ENCODE data around the gene RPUSD1.
"Not testable (repeated sequence)": the region's sequence is repeated elsewhere in the genome, so short reads cannot be mapped to it uniquely, and the experiment has no call there.

RPUSD1 gene

GRCh38 chr16:787978-788398, at the start of gene RPUSD1:
TSS of gene RPUSD1 (minus strand) at chr16:788381. CDS start at chr16:787737, 644 bp downstream.
- ATAC-seq (peak; percentile 36), DNase-seq (ENCODE audit: low spot score in 2 of 2) (peak; percentile 43 to 81)
- no peaks in the 10 kb centered on the region for H3K9me3 Mint-ChIP-seq
- peak within 1 kb of the TSS; percentile 77 for H3K4me3 Mint-ChIP-seq
- H3K36me3 Mint-ChIP-seq, result peaks cover 44% of the 10 kb centered on the region
- peak within 1 kb of the TSS; percentile 81 for H3K27ac Mint-ChIP-seq
- H3K4me1 Mint-ChIP-seq, result peaks cover 20% of the 10 kb centered on the region

- H3K9me3 Mint-ChIP-seq; DNase-seq (ENCODE audit: low spot score in 2 of 2); H3K36me3 Mint-ChIP-seq; H3K27ac Mint-ChIP-seq; H3K4me1 Mint-ChIP-seq; ATAC-seq; H3K4me3 Mint-ChIP-seq: not testable (repeated sequence)
Measured at GRCh38 chr16:836822-837221, 48.6 kb upstream of the RPUSD1 start.

- ATAC-seq (no peak), DNase-seq (ENCODE audit: low spot score in 2 of 2) (no peak)
- Mint-ChIP-seq H3K27ac (no peak overlapping the region), H3K4me1 (no peaks in the 10 kb centered on the region), H3K9me3 (peaks cover 6% of the 10 kb centered on the region), H3K4me3 (no peak overlapping the region), H3K36me3 (no peaks in the 10 kb centered on the region)
Measured at GRCh38 chr16:836221-836620, 48.0 kb upstream of the RPUSD1 start.

GRCh38 chr16:835373-835772, 47.2 kb upstream of the RPUSD1 start:
- Mint-ChIP-seq H3K9me3 (peaks cover 6% of the 10 kb centered on the region), H3K27ac (no peak overlapping the region), H3K4me1 (no peaks in the 10 kb centered on the region), H3K4me3 (no peak overlapping the region), H3K36me3 (no peaks in the 10 kb centered on the region)
- DNase-seq (ENCODE audit: low spot score in 2 of 2) (no peak), ATAC-seq (no peak)

- no peak overlapping the region for H3K27ac Mint-ChIP-seq
- DNase-seq (ENCODE audit: low spot score in 2 of 2), result no peak
- ATAC-seq, result no peak
- no peaks in the 10 kb centered on the region for H3K4me1 Mint-ChIP-seq
- H3K9me3 Mint-ChIP-seq, result peaks cover 6% of the 10 kb centered on the region
- H3K36me3 Mint-ChIP-seq, result no peaks in the 10 kb centered on the region
- H3K4me3 Mint-ChIP-seq, result no peak overlapping the region
Measured at GRCh38 chr16:833411-833810, 45.2 kb upstream of the RPUSD1 start.

GRCh38 chr16:832652-833336, 44.6 kb upstream of the RPUSD1 start:
- no peaks in the 10 kb centered on the region for H3K4me1 Mint-ChIP-seq
- peaks cover 6% of the 10 kb centered on the region for H3K9me3 Mint-ChIP-seq
- ATAC-seq, result no peak

GRCh38 chr16:831571-832413, 43.6 kb upstream of the RPUSD1 start:
- no peaks in the 10 kb centered on the region for H3K36me3 Mint-ChIP-seq
- no peak overlapping the region for H3K27ac Mint-ChIP-seq
- peaks cover 6% of the 10 kb centered on the region for H3K9me3 Mint-ChIP-seq
- ATAC-seq, result no peak
- H3K4me3 Mint-ChIP-seq, result no peak overlapping the region
- no peaks in the 10 kb centered on the region for H3K4me1 Mint-ChIP-seq
- no peak for DNase-seq (ENCODE audit: low spot score in 2 of 2)

More at GRCh38 chr16:832652-833336, 44.6 kb upstream of the RPUSD1 start:
- H3K4me3 Mint-ChIP-seq, result no peak overlapping the region
- H3K27ac Mint-ChIP-seq, result no peak overlapping the region
- DNase-seq (ENCODE audit: low spot score in 2 of 2), result no peak
- H3K36me3 Mint-ChIP-seq, result no peaks in the 10 kb centered on the region

- DNase-seq (ENCODE audit: low spot score in 2 of 2) (no peak), ATAC-seq (no peak)
- Mint-ChIP-seq H3K36me3 (no peaks in the 10 kb centered on the region), H3K4me1 (no peaks in the 10 kb centered on the region), H3K4me3 (no peak overlapping the region), H3K27ac (no peak overlapping the region), H3K9me3 (peaks cover 3% of the 10 kb centered on the region)
Measured at GRCh38 chr16:830871-831570, 42.8 kb upstream of the RPUSD1 start.

GRCh38 chr16:830107-830870, 42.1 kb upstream of the RPUSD1 start:
- Mint-ChIP-seq H3K4me3 (no peak overlapping the region), H3K9me3 (no peaks in the 10 kb centered on the region), H3K36me3 (no peaks in the 10 kb centered on the region), H3K4me1 (no peaks in the 10 kb centered on the region), H3K27ac (no peak overlapping the region)
- ATAC-seq, result no peak
- DNase-seq (ENCODE audit: low spot score in 2 of 2), result no peak

GRCh38 chr16:828891-829290, 40.7 kb upstream of the RPUSD1 start:
- H3K36me3 Mint-ChIP-seq, result no peaks in the 10 kb centered on the region
- no peak overlapping the region for H3K4me3 Mint-ChIP-seq
- H3K4me1 Mint-ChIP-seq, result no peaks in the 10 kb centered on the region
- DNase-seq (ENCODE audit: low spot score in 2 of 2) (no peak), ATAC-seq (no peak)
- H3K27ac Mint-ChIP-seq, result no peak overlapping the region
- no peaks in the 10 kb centered on the region for H3K9me3 Mint-ChIP-seq

- DNase-seq (ENCODE audit: low spot score in 2 of 2) (no peak), ATAC-seq (no peak)
- Mint-ChIP-seq H3K36me3 (no peaks in the 10 kb centered on the region), H3K27ac (no peak overlapping the region), H3K9me3 (no peaks in the 10 kb centered on the region), H3K4me1 (no peaks in the 10 kb centered on the region), H3K4me3 (no peak overlapping the region)
Measured at GRCh38 chr16:827513-827912, 39.3 kb upstream of the RPUSD1 start.

- DNase-seq (ENCODE audit: low spot score in 2 of 2) (no peak), ATAC-seq (no peak)
- H3K9me3 Mint-ChIP-seq, result no peaks in the 10 kb centered on the region
- no peaks in the 10 kb centered on the region for H3K36me3 Mint-ChIP-seq
- no peak overlapping the region for H3K4me3 Mint-ChIP-seq
- H3K4me1 Mint-ChIP-seq, result no peaks in the 10 kb centered on the region
- no peak overlapping the region for H3K27ac Mint-ChIP-seq
Measured at GRCh38 chr16:825341-826061, 37.3 kb upstream of the RPUSD1 start.

GRCh38 chr16:824601-825000, 36.4 kb upstream of the RPUSD1 start:
- Mint-ChIP-seq H3K4me3 (no peak overlapping the region), H3K27ac (no peak overlapping the region), H3K9me3 (no peaks in the 10 kb centered on the region), H3K4me1 (peaks cover 7% of the 10 kb centered on the region), H3K36me3 (no peaks in the 10 kb centered on the region)
- DNase-seq (ENCODE audit: low spot score in 2 of 2) (no peak), ATAC-seq (no peak)

GRCh38 chr16:824194-824593, 36.0 kb upstream of the RPUSD1 start:
- H3K36me3 Mint-ChIP-seq, result no peaks in the 10 kb centered on the region
- DNase-seq (ENCODE audit: low spot score in 2 of 2) (no peak), ATAC-seq (no peak)
- no peak overlapping the region for H3K27ac Mint-ChIP-seq
- H3K4me3 Mint-ChIP-seq, result no peak overlapping the region
- H3K4me1 Mint-ChIP-seq, result peaks cover 11% of the 10 kb centered on the region
- H3K9me3 Mint-ChIP-seq, result no peaks in the 10 kb centered on the region
